Fibroblast of skin of left quadriceps (primary cell): Measurements from ENCODE around the gene SWI5.

ENCODE experiments used
- DNase-seq, 2 experiments: peaks; one replicate each; pipeline ENCODE4 v3.0.0-alpha.2; 2013; ENCODE audit warnings: low read depth in 2 of 2

SWI5 gene

DNA sequence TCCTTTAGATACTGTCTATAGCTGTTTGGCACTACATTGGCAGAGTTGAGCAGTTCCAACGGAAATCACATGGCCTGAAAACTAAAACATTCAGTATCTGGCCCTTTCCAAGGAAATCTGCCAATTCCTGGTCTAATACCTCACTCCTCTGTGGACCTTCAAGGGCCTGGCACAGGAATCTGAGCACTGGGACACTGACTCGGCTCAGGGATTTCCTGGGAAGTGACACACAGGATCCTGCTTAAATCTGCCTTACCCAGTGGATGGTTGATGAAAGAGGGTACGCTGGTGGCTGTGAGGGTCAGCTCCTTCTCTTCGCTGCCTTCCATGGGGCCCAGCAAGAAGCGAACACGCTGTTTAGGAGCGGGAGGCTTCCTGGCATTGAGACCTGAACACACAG, 45.3 kb downstream of the SWI5 start:
- DNase-seq, result no peak

- DNase-seq, result no peak
Observed at GRCh38 chr9:128321879-128322403, 45.9 kb downstream of the SWI5 start.

- peak; percentile 88 to 89 for DNase-seq
Observed at GRCh38 chr9:128322404-128323211, 46.5 kb downstream of the SWI5 start, which contains the start of the genes COQ4 and TRUB2. Gene COQ4 (plus strand): TSS chr9:128322839. CDS start chr9:128322859, 20 bp downstream. Gene TRUB2 (minus strand): TSS chr9:128322447. CDS start chr9:128322408, 39 bp downstream.

- no peak for DNase-seq
Observed at GRCh38 chr9:128323212-128323730, 47.2 kb downstream of the SWI5 start.

- no peak for DNase-seq
Observed at GRCh38 chr9:128323791-128324190, 47.7 kb downstream of the SWI5 start.

DNA sequence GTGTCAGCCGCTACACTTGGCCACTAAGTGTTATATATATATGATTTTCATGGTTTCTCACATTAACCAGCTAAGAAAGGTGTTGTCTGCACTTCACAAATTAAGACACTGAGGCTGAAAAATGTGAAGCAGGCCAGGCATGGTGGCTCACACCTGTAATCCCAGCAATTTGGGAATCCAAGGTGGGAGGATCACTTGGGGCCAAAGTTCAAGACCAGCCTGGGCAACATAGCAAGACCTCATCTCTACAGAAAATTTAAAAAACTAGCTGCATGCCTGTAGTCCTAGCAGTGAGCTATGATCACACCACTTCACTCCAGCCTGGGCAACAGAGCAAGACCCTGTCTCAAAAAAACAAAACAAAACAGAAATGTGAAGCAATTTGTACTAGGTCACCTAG, 48.3 kb downstream of the SWI5 start:
- no peak for DNase-seq

DNA sequence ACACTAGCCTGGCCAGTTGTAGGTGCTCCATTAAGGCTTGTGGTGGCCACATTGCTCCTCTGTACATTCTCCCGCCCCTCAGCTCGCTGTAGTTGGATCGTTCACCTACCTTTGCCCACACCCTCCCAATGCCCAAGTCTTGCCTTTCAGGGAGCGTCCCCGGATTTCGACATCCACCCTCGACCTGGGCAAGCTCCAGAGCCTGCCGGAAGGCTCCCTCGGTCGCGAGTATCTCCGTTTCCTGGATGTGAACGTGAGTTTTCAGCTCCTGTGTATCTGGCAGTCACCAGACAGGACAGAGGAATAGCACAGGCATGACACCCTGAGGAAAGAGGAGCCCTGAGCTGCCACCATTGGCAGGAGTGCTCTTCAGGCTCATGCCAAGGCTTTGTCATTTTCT, 49.6 kb downstream of the SWI5 start:
- DNase-seq, result no peak

DNA sequence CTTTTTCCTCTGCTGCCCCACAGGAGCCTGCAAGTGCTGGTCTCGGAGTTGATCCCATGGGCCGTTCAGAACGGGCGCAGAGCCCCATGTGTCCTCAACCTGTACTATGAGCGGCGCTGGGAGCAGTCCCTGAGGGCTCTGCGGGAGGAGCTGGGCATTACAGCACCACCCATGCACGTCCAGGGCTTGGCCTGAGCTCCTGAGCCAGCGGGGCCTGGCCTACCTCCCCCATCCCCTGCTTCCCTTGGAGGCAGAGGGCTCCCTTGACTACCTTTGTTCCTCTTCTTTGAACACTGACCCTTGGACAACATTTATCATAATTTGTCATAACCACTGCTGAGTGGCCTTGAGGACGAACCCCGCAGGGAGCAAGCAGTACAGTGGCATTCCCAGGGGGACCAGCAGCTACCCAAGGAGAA, 57.4 kb downstream of the SWI5 start:
- no peak for DNase-seq

GRCh38 chr9:128335161-128335560, 59.1 kb downstream of the SWI5 start:
- DNase-seq, result no peak

DNA sequence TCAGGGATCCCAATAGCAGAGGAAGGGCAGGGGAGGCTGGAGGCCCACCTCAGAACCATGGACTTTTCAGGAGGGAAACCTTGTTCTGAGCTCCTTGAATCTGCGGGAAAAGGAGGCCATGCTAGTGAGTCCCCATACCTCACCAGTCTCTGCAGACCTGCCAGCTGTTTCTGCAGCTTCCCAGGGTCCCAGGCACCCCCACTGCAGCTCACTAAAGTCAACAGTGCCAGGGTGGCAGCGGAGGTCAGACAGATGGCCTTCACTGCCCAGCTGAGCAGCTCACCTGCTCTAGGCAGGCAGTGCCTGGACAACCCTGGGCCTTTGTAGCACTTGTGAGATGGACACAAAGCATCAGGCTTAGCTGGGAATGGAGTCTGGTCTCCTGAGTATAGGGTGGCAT, 59.8 kb downstream of the SWI5 start:
- DNase-seq, result no peak

DNA sequence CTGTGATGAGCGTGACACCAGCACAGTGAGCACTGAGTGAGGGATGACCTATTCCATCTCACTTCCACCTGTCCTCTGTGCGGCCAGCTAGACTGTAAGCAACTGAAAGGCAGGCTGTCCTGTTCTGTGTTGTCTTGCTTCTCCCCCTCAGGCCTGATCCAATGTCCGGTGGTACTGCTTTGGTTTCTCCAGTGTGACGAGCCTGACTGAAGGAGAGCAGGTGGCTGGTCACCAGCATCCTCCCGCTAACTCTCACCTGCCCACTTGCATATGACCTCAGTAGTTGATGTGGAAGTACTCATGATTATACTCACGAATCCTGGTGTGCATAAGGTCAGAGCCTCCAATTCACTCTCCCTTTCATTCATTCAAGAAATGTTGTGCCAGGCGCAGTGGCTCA, 61.9 kb downstream of the SWI5 start:
- no peak for DNase-seq
